Neural crest cell (in vitro differentiated cells): ENCODE measurements around the gene RHOV. TPM values are rescaled to one million over a fixed set of nuclear protein-coding genes. Genes with fewer than 3 reads are reported as not detected.

ENCODE experiments used
- DNase-seq: peaks from one replicate; pipeline ENCODE4 v3.0.0; 2021; ENCODE audit warnings: low read depth, mixed read lengths, low spot score
- H3K27ac Mint-ChIP-seq: one replicate; pipeline ENCODE4 v1.8.0; 2021; ENCODE audit warnings: mild to moderate bottlenecking, mixed read lengths; ENCODE audit not compliant: unreplicated experiment
- H3K27me3 Mint-ChIP-seq: 2 replicates; pipeline ENCODE4 v1.8.0; 2021; ENCODE audit warnings: low read depth, mild to moderate bottlenecking, mixed read lengths
- H3K36me3 Mint-ChIP-seq: 2 replicates; pipeline ENCODE4 v1.8.0; 2021; ENCODE audit warnings: low read depth, mild to moderate bottlenecking, mixed read lengths
- H3K4me1 Mint-ChIP-seq: 2 replicates; pipeline ENCODE4 v1.8.0; 2021; ENCODE audit warnings: mixed read lengths
- H3K4me3 Mint-ChIP-seq: one replicate; pipeline ENCODE4 v1.8.0; 2021; ENCODE audit warnings: mild to moderate bottlenecking, mixed read lengths
- H3K9me3 Mint-ChIP-seq: 2 replicates; pipeline ENCODE4 v1.8.0; 2021; ENCODE audit warnings: mixed read lengths
- total RNA-seq: library from RNA; stranded (reverse); gene quantifications from 2 replicates; pipeline ENCODE4 v1.2.1, GENCODE V29; 2021
- TF ChIP-seq, protein P1 (sequence below): fragments of 200-600 bp; sonication (generic); conservative IDR thresholded peaks from 2 replicates; pipeline ENCODE4 v1.5.0; 2021; ENCODE audit warnings: antibody characterized with exemption, mild to moderate bottlenecking

RHOV gene
- total RNA-seq, 1 donor from 2014 or later: 1.0 TPM

DNA sequence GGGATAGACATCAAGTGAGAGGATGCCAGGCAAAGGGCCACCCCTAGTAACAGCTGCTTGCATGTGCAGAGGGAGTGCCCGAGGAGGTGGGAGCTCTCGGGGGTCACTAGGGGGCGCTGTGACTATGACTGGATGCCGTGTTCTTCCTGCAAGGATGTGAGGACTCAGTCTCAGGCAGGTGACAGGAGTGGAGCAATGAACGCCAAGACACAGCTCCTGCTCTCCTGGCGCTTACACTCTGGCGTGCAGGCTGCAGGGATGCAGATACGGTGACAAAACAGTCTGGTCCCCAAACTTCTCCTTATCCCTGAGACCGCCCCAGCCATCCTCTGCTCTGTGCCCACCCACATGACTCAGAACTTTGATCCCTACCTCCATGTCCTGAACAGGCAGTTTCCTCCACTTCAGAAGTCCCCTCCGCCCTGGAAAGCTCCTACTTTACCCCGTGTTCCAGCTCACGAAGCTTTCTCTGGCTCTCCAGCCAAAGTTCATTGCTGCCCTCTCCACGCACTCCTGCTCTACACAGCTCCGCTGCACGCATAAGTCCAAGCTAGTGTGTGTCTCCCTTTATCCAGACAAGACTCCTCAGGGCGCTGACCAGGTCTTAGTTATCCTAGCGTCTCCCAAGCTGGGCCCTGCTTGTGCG lies 14.7 kb downstream of the RHOV start:
- Mint-ChIP-seq H3K36me3 (no peaks in the 10 kb centered on the region), H3K9me3 (no peaks in the 10 kb centered on the region), H3K4me1 (peaks cover 5% of the 10 kb centered on the region), H3K27me3 (peaks cover 6% of the 10 kb centered on the region), H3K27ac (no peak overlapping the region), H3K4me3 (no peak overlapping the region)
- DNase-seq: peak; percentile 87
- TF ChIP-seq, protein P1, sequence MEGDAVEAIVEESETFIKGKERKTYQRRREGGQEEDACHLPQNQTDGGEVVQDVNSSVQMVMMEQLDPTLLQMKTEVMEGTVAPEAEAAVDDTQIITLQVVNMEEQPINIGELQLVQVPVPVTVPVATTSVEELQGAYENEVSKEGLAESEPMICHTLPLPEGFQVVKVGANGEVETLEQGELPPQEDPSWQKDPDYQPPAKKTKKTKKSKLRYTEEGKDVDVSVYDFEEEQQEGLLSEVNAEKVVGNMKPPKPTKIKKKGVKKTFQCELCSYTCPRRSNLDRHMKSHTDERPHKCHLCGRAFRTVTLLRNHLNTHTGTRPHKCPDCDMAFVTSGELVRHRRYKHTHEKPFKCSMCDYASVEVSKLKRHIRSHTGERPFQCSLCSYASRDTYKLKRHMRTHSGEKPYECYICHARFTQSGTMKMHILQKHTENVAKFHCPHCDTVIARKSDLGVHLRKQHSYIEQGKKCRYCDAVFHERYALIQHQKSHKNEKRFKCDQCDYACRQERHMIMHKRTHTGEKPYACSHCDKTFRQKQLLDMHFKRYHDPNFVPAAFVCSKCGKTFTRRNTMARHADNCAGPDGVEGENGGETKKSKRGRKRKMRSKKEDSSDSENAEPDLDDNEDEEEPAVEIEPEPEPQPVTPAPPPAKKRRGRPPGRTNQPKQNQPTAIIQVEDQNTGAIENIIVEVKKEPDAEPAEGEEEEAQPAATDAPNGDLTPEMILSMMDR: peak; percentile 82

DNA sequence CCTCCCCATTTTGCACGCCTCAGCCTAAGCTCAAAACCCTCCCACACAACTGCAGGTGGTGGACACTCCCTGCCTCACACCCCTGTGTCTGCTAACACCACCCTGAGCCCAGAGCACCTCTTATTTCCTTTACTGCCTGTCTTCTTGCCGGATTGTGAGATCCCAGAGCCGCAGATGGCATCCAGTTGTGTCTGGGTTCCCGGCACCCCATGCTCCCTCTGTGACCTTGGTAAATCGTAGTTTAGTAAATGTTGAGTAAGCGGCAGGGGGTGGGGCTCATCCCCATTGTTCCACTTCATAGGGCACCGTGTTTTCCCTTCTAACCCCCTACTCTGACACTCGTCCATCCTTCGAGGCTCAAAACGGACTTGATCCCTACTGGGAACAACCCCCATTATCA lies 15.3 kb downstream of the RHOV start:
- Mint-ChIP-seq H3K9me3 (no peaks in the 10 kb centered on the region), H3K4me1 (peaks cover 5% of the 10 kb centered on the region), H3K27ac (no peak overlapping the region), H3K27me3 (peaks cover 6% of the 10 kb centered on the region), H3K4me3 (no peak overlapping the region), H3K36me3 (no peaks in the 10 kb centered on the region)
- no peak for DNase-seq
- TF ChIP-seq, protein P1: no peak

DNA sequence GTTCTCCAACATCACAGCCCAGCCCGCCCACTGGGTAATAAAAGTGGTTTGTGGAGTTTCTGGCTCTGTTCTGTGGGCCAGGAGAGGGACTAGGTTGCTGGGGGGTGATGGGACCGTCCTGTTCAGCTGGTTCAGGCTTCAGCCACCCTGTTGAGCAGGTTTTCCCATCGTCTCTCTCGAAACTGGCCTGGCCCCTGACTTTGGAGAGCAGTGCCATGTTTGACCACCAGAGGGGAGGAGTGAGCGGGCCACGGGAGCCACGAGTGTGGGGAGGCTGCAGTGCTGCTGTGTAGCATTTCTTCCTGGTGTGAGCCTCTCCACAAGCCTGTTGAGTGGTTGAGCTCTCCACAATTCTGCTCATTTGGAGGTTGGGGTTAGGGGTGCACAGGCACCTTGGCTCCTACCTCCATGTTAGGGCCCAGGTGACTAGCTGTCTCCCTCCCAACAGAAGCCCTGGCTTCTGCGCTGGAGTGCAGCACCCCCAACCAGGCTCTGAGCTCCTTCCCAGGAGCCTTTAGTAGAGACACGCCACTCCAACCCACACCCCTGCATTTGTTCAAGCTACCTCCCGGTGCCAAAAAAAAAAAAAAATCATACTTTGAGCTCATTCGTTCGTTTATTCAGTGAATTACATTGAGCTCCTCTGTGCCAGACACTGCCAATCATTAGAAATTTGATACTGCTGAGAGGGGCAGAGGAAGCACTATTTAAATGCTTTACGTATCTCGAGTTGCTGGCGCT lies 16.3 kb downstream of the RHOV start:
- Mint-ChIP-seq H3K4me1 (peaks cover 5% of the 10 kb centered on the region), H3K9me3 (no peaks in the 10 kb centered on the region), H3K27ac (no peak overlapping the region), H3K36me3 (no peaks in the 10 kb centered on the region), H3K4me3 (no peak overlapping the region), H3K27me3 (peaks cover 6% of the 10 kb centered on the region)
- TF ChIP-seq, protein P1: peak; percentile 96
- DNase-seq: peak; percentile 96

DNA sequence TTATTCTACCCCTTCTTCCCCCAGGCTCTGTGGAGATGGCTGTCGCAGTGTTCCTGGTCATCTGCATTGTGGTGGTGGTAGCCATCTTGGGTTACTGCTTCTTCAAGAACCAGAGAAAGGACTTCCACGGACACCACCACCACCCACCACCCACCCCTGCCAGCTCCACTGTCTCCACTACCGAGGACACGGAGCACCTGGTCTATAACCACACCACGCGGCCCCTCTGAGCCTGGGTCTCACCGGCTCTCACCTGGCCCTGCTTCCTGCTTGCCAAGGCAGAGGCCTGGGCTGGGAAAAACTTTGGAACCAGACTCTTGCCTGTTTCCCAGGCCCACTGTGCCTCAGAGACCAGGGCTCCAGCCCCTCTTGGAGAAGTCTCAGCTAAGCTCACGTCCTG lies 17.3 kb downstream of the RHOV start:
- no peak for DNase-seq
- Mint-ChIP-seq H3K27ac (no peak overlapping the region), H3K36me3 (no peaks in the 10 kb centered on the region), H3K4me1 (peaks cover 5% of the 10 kb centered on the region), H3K4me3 (no peak overlapping the region), H3K9me3 (no peaks in the 10 kb centered on the region), H3K27me3 (peaks cover 6% of the 10 kb centered on the region)
- TF ChIP-seq, protein P1: no peak

DNA sequence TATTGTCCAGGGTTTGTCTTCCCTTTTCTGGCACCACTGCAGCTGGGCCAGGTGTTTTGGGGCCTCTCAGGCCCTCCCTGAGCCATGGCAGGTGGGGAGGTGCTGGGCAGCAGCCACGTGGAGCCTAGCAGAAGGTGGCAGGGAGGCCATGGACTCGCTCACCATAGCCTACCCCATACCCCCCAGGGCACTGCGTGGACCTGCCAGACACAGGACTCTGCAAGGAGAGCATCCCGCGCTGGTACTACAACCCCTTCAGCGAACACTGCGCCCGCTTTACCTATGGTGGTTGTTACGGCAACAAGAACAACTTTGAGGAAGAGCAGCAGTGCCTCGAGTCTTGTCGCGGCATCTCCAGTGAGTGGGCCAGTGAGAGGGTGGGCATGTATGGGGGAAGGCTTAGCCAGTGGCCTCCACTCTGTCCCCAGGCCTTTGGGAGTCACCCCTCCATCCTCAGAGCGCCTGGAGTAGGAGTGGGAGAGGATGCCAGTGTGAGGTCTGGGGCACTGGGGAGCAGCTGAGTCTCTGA lies 18.3 kb downstream of the RHOV start:
- H3K4me1 Mint-ChIP-seq: peaks cover 5% of the 10 kb centered on the region
- no peak overlapping the region for H3K27ac Mint-ChIP-seq
- no peak overlapping the region for H3K4me3 Mint-ChIP-seq
- no peaks in the 10 kb centered on the region for H3K36me3 Mint-ChIP-seq
- TF ChIP-seq, protein P1: no peak
- H3K27me3 Mint-ChIP-seq: peaks cover 6% of the 10 kb centered on the region
- no peaks in the 10 kb centered on the region for H3K9me3 Mint-ChIP-seq
- DNase-seq: no peak
